Measurements from ENCODE around the gene CPPED1.

DNA sequence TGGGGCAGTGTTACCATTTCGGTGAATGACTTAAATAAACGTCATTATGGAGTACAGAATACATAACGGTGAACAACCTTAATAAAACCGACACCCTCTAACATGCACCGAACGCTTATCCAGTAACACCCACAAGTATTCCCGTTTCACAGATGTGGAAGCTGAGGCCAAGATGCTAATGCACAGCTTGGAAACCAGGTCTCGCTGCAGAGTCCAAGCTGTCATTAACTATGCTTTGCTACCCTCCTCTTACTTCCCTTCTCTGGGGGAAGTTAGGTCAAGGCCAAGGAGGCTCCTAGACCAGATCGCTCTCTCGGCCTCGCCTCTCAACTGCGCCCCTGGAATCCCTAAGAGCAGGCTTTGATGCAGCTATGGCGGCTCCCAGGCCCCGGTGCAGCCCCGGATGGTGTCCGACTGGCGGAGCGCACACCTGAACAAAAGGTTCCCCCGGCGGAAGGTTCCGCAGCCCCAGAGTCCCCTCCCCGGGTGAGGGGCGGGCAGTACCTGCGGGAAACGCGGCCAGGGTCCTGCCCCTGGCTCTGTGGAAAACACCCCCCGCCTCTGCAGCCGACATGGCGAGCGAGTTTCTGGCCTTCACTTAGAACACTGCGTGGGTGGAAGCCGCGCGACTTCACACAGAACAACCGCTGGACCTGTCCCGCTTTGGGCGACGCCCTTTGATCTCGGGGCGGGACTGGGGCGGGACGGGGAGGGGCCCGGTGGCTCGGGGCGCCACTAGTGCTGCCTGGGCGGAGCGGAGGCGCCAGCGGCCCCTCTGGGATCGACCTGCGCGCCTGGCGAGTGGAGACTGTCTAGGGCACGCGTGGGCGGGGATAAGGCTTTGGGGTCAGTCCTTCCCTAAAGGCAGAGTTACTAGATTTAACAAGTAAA lies at the start of gene CPPED1:
- TF ChIP-seq, protein P1, sequence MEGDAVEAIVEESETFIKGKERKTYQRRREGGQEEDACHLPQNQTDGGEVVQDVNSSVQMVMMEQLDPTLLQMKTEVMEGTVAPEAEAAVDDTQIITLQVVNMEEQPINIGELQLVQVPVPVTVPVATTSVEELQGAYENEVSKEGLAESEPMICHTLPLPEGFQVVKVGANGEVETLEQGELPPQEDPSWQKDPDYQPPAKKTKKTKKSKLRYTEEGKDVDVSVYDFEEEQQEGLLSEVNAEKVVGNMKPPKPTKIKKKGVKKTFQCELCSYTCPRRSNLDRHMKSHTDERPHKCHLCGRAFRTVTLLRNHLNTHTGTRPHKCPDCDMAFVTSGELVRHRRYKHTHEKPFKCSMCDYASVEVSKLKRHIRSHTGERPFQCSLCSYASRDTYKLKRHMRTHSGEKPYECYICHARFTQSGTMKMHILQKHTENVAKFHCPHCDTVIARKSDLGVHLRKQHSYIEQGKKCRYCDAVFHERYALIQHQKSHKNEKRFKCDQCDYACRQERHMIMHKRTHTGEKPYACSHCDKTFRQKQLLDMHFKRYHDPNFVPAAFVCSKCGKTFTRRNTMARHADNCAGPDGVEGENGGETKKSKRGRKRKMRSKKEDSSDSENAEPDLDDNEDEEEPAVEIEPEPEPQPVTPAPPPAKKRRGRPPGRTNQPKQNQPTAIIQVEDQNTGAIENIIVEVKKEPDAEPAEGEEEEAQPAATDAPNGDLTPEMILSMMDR (IDR thresholded peaks at IDR 0.05; ENCODE audit: low read depth, low read length, poor library complexity, severe bottlenecking), result no peak
- TF ChIP-seq EZH2phosphoT487 (IDR thresholded peaks at IDR 0.05; ENCODE audit: borderline replicate concordance, low read length), result no peak
